K562 (cell line): ENCODE data around the gene SPIB.

ENCODE experiments used
- ATF2 ChIP-seq: sonication (generic); formaldehyde crosslinking; IDR thresholded peaks from 2 replicates; pipeline ENCODE4 v1.8.1; 2022; ENCODE audit warnings: missing genetic modification reagents
- CTCF ChIP-seq, 3 experiments: IDR thresholded peaks in 2 of 3; conservative IDR thresholded peaks in 1 of 3; 2 replicates each; pipeline ENCODE4 v1.5.1; 2011 to 2012; ENCODE audit warnings: low read length in 3 of 3, mild to moderate bottlenecking in 3 of 3, control low read depth in 2 of 3, improper control_type of control experiment in 1 of 3, inconsistent platforms in 1 of 3, low read depth in 1 of 3, mixed read lengths in 1 of 3, moderate library complexity in 1 of 3; ENCODE audit not compliant: insufficient read depth in 2 of 3
- FIP1L1 ChIP-seq: fragments of 200-400 bp; formaldehyde crosslinking; IDR thresholded peaks from 2 replicates; pipeline ENCODE4 v1.6.1; 2018; ENCODE audit warnings: mild to moderate bottlenecking, low read depth, low read length; ENCODE audit not compliant: poor library complexity, severe bottlenecking
- HMG20B ChIP-seq: fragments of 250-450 bp; sonication (Bioruptor Pico); IDR thresholded peaks from 2 replicates; pipeline ENCODE4 v1.5.0; 2021; ENCODE audit warnings: mild to moderate bottlenecking
- HOMEZ ChIP-seq: fragments of 250-450 bp; sonication (Bioruptor Pico); IDR thresholded peaks from 2 replicates; pipeline ENCODE4 v1.4.0; 2020; ENCODE audit warnings: mild to moderate bottlenecking, moderate library complexity
- MCM3 ChIP-seq: fragments of 450-650 bp; IDR thresholded peaks from 2 replicates; pipeline ENCODE4 v1.6.1; 2016
- POLR2A ChIP-seq: fragments of 450-650 bp; conservative IDR thresholded peaks from 2 replicates; pipeline ENCODE4 v1.6.1; 2016
- TEAD2 ChIP-seq: fragments of 450-650 bp; IDR thresholded peaks from 2 replicates; pipeline ENCODE4 v1.6.1; 2016; ENCODE audit warnings: missing genetic modification characterization, control low read depth, missing compliant biosample characterization
- TFAP4 ChIP-seq: sonication (generic); formaldehyde crosslinking; IDR thresholded peaks from 2 replicates; pipeline ENCODE4 v1.8.0; 2022; ENCODE audit warnings: missing genetic modification reagents, mild to moderate bottlenecking, moderate library complexity, borderline replicate concordance
- ZEB2 ChIP-seq: fragments of 450-650 bp; IDR thresholded peaks from 2 replicates; pipeline ENCODE4 v1.6.1; 2016
- ZNF175 ChIP-seq: fragments of 200-800 bp; sonication (Bioruptor generic); IDR thresholded peaks from 2 replicates; pipeline ENCODE4 v1.6.1; 2016; ENCODE audit warnings: low read depth, mild to moderate bottlenecking, missing genetic modification characterization, missing compliant biosample characterization
- ZNF311 ChIP-seq: fragments of 250-450 bp; sonication (Bioruptor Pico); IDR thresholded peaks from 2 replicates; pipeline ENCODE4 v1.4.0; 2020; ENCODE audit warnings: mild to moderate bottlenecking, moderate library complexity
- ZNF589 ChIP-seq: fragments of 200-800 bp; sonication (Bioruptor generic); IDR thresholded peaks from 2 replicates; pipeline ENCODE4 v1.6.1; 2016; ENCODE audit warnings: low read depth, missing genetic modification characterization, missing compliant biosample characterization

- no peak for TF ChIP-seq TFAP4 (CRISPR knock-in tag)
- TF ChIP-seq ATF2 (CRISPR knock-in tag) = no peak
- TF ChIP-seq CTCF (IDR thresholded peaks at IDR 0.05 in 2 of 3, conservative IDR thresholded peaks at IDR 0.05 in 1 of 3; ENCODE audit: insufficient read depth in 2 of 3, low read depth in 1 of 3, low read length in 3 of 3) = no peak
- no peak for TF ChIP-seq FIP1L1
- TF ChIP-seq ZNF589 (CRISPR knock-in tag) = no peak
- TF ChIP-seq ZNF175 = no peak
- no peak for TF ChIP-seq HOMEZ
- no peak for TF ChIP-seq HMG20B (CRISPR knock-in tag)
- no peak for TF ChIP-seq POLR2A
- TF ChIP-seq ZEB2 = no peak
- TF ChIP-seq TEAD2 (tag) = no peak
- TF ChIP-seq MCM3 = no peak
- TF ChIP-seq ZNF311 (CRISPR knock-in tag) = no peak
Measured at GRCh38 chr19:50387176-50387867, 31.4 kb upstream of the SPIB start.
